K562 (cell line): ENCODE measurements around the gene PPP2R3B. TPM values are rescaled to one million over a fixed set of nuclear protein-coding genes. Genes with fewer than 3 reads are reported as not detected.
A peak's percentile ranks its signal among the peaks of the same experiment; 100 is the strongest.

ENCODE experiments used
- ATAC-seq: fragments of 200-7000 bp; cut with Tn5 transposase; 3 replicates; pipeline ENCODE4 v1.9.1; 2020; ENCODE audit warnings: moderate library complexity
- BruUV-seq: library from RNA; stranded (reverse); fragments of 400-500 nt; replicated peaks from 2 replicates; lab custom pipeline; 2021; lab: Mats Ljungman, UMichigan
- CTCF ChIA-PET: fragments of 300-600 bp; formaldehyde crosslinking; extraction: SDS; loops from one replicate; lab custom pipeline; 2021; ENCODE audit warnings: low intra/inter-chr PET ratio; lab: Yijun Ruan, JAX
- POLR2A ChIA-PET: fragments of 300-600, 350-650 bp; sonication (Branson Sonifier 250); formaldehyde crosslinking; extraction: SDS; loops from one replicate; lab custom pipeline; 2021; ENCODE audit warnings: antibody characterized with exemption, inconsistent platforms; lab: Yijun Ruan, JAX
- DNase-seq, 4 experiments: peaks; one replicate each; pipeline versions ENCODE4 v3.0.0 to v3.0.0-alpha.2; 2011 to 2018; ENCODE audit warnings: low spot score in 3 of 4, mixed read lengths in 3 of 4; ENCODE audit errors: extremely low read depth in 1 of 4
- FAIRE-seq: peaks from 2 replicates; lab custom pipeline; 2011; peaks lifted over from hg19 to GRCh38; lab: Jason Lieb, UNC
- H2AFZ ChIP-seq: 2 replicates; pipeline ENCODE4 v1.6.0; 2011; ENCODE audit warnings: low read depth, low read length, control low read depth, inconsistent platforms
- H3K27ac ChIP-seq: fragments of 200-600 bp; 3 replicates; pipeline ENCODE4 v1.8.0; 2011; ENCODE audit warnings: low read depth, mild to moderate bottlenecking, control low read depth, inconsistent platforms, low read length, moderate library complexity, mixed read lengths; ENCODE audit errors: extremely low read depth
- H3K27me3 ChIP-seq, 2 experiments: fragments of 300-600 bp in 1 of 2; 2 replicates in 1 of 2; 3 replicates in 1 of 2; pipeline versions ENCODE4 v1.6.0 to v1.8.0; 2011; ENCODE audit warnings: inconsistent platforms in 2 of 2, low read length in 2 of 2, mild to moderate bottlenecking in 1 of 2, mixed read lengths in 1 of 2, moderate library complexity in 1 of 2; ENCODE audit not compliant: control insufficient read depth in 2 of 2, insufficient read depth in 2 of 2
- H3K36me3 ChIP-seq: fragments of 300-600 bp; 3 replicates; pipeline ENCODE4 v1.8.0; 2011; ENCODE audit warnings: mild to moderate bottlenecking, low read length, inconsistent platforms; ENCODE audit not compliant: control insufficient read depth, insufficient read depth
- H3K4me1 ChIP-seq, 2 experiments: fragments of 200-600 bp in 1 of 2; replicated peaks in 1 of 2; 2 replicates in 1 of 2; 3 replicates in 1 of 2; pipeline versions ENCODE4 v1.5.1 to v1.8.0; 2011; ENCODE audit warnings: inconsistent platforms in 2 of 2, low read length in 2 of 2, mild to moderate bottlenecking in 1 of 2, mixed read lengths in 1 of 2, moderate library complexity in 1 of 2; ENCODE audit not compliant: control insufficient read depth in 2 of 2, insufficient read depth in 2 of 2
- H3K4me2 ChIP-seq: 2 replicates; pipeline ENCODE4 v1.6.1; 2011; ENCODE audit warnings: low read length, control low read depth, inconsistent platforms, mixed read lengths; ENCODE audit not compliant: insufficient read depth
- H3K4me3 ChIP-seq: fragments of 200-600 bp; sonication (generic), shearing (Covaris generic); 2 replicates; pipeline ENCODE4 v1.5.1; 2016; ENCODE audit warnings: control low read depth, inconsistent platforms
- H3K79me2 ChIP-seq: fragments of 200-600 bp; 3 replicates; pipeline ENCODE4 v1.8.0; 2011; ENCODE audit warnings: low read length, inconsistent platforms; ENCODE audit not compliant: control insufficient read depth, insufficient read depth
- H3K9ac ChIP-seq, 2 experiments: 2 replicates each; pipeline versions ENCODE4 v1.6.0 to v1.6.1; 2011; ENCODE audit warnings: low read depth in 2 of 2, low read length in 2 of 2, control low read depth in 1 of 2, inconsistent platforms in 1 of 2, mild to moderate bottlenecking in 1 of 2, mixed read lengths in 1 of 2; ENCODE audit not compliant: insufficient read depth in 1 of 2
- H3K9me1 ChIP-seq: one replicate; pipeline ENCODE4 v1.6.0; 2011; ENCODE audit warnings: inconsistent platforms, mild to moderate bottlenecking, low read length, moderate library complexity; ENCODE audit not compliant: control insufficient read depth, insufficient read depth
- H3K9me3 ChIP-seq: replicated peaks from 2 replicates; pipeline ENCODE4 v1.5.1; 2011; ENCODE audit warnings: low read depth, low read length, inconsistent platforms; ENCODE audit not compliant: control insufficient read depth, insufficient read depth
- H4K20me1 ChIP-seq: replicated peaks from 2 replicates; pipeline ENCODE4 v1.6.1; 2011; ENCODE audit warnings: low read length, inconsistent platforms, mixed read lengths; ENCODE audit not compliant: control insufficient read depth, insufficient read depth
- ATF7 ChIP-seq: fragments of 450-650 bp; IDR thresholded peaks from 2 replicates; pipeline ENCODE4 v1.7.1; 2014; ENCODE audit warnings: mild to moderate bottlenecking, moderate library complexity
- CTCF ChIP-seq, 3 experiments: IDR thresholded peaks in 2 of 3; conservative IDR thresholded peaks in 1 of 3; 2 replicates each; pipeline ENCODE4 v1.5.1; 2011 to 2012; ENCODE audit warnings: low read length in 3 of 3, mild to moderate bottlenecking in 3 of 3, control low read depth in 2 of 3, improper control_type of control experiment in 1 of 3, inconsistent platforms in 1 of 3, low read depth in 1 of 3, mixed read lengths in 1 of 3, moderate library complexity in 1 of 3; ENCODE audit not compliant: insufficient read depth in 2 of 3
- NFE2 ChIP-seq: IDR thresholded peaks from 2 replicates; pipeline ENCODE4 v1.6.1; 2014; ENCODE audit warnings: antibody characterized with exemption, low read depth
- PRDM10 ChIP-seq: fragments of 450-650 bp; IDR thresholded peaks from 2 replicates; pipeline ENCODE4 v1.6.1; 2018; ENCODE audit not compliant: partially characterized antibody
- PURB ChIP-seq: sonication (generic); formaldehyde crosslinking; IDR thresholded peaks from 2 replicates; pipeline ENCODE4 v1.9.0; 2021; ENCODE audit warnings: low read depth, mild to moderate bottlenecking, missing genetic modification reagents
- RAD21 ChIP-seq, 2 experiments: fragments of 250-450 bp in 1 of 2; fragments of 450-650 bp in 1 of 2; sonication (Bioruptor Pico) in 1 of 2; formaldehyde crosslinking in 1 of 2; IDR thresholded peaks in 1 of 2; conservative IDR thresholded peaks in 1 of 2; 2 replicates each; pipeline versions ENCODE4 v1.4.0 to v1.8.0; 2020 to 2022; ENCODE audit warnings: mild to moderate bottlenecking in 2 of 2, moderate library complexity in 1 of 2
- WGBS: fragments of 100-300 bp; shearing (Covaris generic); methylation state at CpG from one replicate; pipeline ENCODE4 v1.1.6; 2016; ENCODE audit warnings: low coverage, mixed read lengths; ENCODE audit not compliant: insufficient coverage; ENCODE audit errors: missing lambda C conversion rate; 5-methylcytosine and 5-hydroxymethylcytosine counted together
- in situ Hi-C: fragments of 300-500 bp; cut with MboI; formaldehyde crosslinking; loops from 4 replicates; pipeline ENCODE4 v1.15.0; 2018; ENCODE audit warnings: inconsistent platforms, mixed read lengths
- intact Hi-C: fragments of 100-400 bp; cut with micrococcal nuclease; formaldehyde crosslinking; loops from 2 replicates; pipeline ENCODE4 v1.14.2; 2022
- polyA plus RNA-seq, 8 experiments: library from polyadenylated mRNA; depleted of rRNA in 4 of 8; stranded (reverse) in 5 of 8; unstranded in 3 of 8; fragments of >200 nt; fragmentation: Nextera tagmentation in 2 of 8; fragmentation: Illumina TruSeq in 1 of 8; extraction: Ambion mirVana in 2 of 8; extraction: Trizol in 1 of 8; gene quantifications; 2 replicates each; pipeline versions ENCODE4 v1.2.1 to v1.2.3, GENCODE V29; 2011 to 2014; ENCODE audit warnings: inconsistent platforms in 1 of 8, missing spikeins in 1 of 8
- total RNA-seq, 7 experiments: library from RNA; depleted of rRNA in 6 of 7; stranded (reverse); fragments of >200 nt in 6 of 7; fragmentation: Illumina TruSeq in 2 of 7; extraction: Trizol in 2 of 7; gene quantifications; 2 replicates each; pipeline versions ENCODE4 v1.2.1 to v1.2.3, GENCODE V29; 2011 to 2021; ENCODE audit warnings: low replicate concordance in 1 of 7

Gene PPP2R3B
- total and polyA plus RNA-seq, 9 of the 15 experiments (the other 6 are each of a cell fraction or from before 2014, with no cell fraction given): 0.04 to 18.2 (median 8.2) TPM; not detected in 1

- no peak overlapping the region for H3K27ac ChIP-seq
- TF ChIP-seq ATF7: no peak
- H3K9me3 ChIP-seq: no peaks in the 10 kb centered on the region
- peaks cover 9 to 43% of the 10 kb centered on the region in 2 experiments; a peak in 3 of 5 replicates for H3K27me3 ChIP-seq
- POLR2A ChIA-PET: no interaction called here
- no peak overlapping the region for H3K4me2 ChIP-seq
- CTCF ChIA-PET: no interaction called here
- H3K4me3 ChIP-seq: no peak overlapping the region
- no peaks in the 10 kb centered on the region for H3K9me1 ChIP-seq
- intact Hi-C loops: no loop called here
- no peak overlapping the region for H2AFZ ChIP-seq
- ATAC-seq (no peak), DNase-seq (no peak), FAIRE-seq (no peak)
- no peaks in the 10 kb centered on the region for H4K20me1 ChIP-seq
- BruUV-seq: no TSS peak
- H3K79me2 ChIP-seq: no peaks in the 10 kb centered on the region
- in situ Hi-C loops: no loop called here
- H3K4me1 ChIP-seq: peaks cover 0 to 14% of the 10 kb centered on the region in 2 experiments; a peak in 2 of 5 replicates
- 4% methylated on average over 22 of the region's 24 CpGs for WGBS
- no peaks in the 10 kb centered on the region for H3K36me3 ChIP-seq
- no peak overlapping the region for H3K9ac ChIP-seq
These were observed 42.6 kb upstream of the PPP2R3B start for GRCh38 chrX:429266-429825.

- H3K79me2 ChIP-seq: no peaks in the 10 kb centered on the region
- no peaks in the 10 kb centered on the region for H3K36me3 ChIP-seq
- H3K9ac ChIP-seq: peak overlapping the region in 1 of 2 experiments; percentile 64; a peak in 1 of 4 replicates
- WGBS: 10% methylated on average over 29 of the region's 56 CpGs
- no peak overlapping the region for H3K4me3 ChIP-seq
- no peaks in the 10 kb centered on the region for H4K20me1 ChIP-seq
- H2AFZ ChIP-seq: no peak overlapping the region
- intact Hi-C loops (no loop called here), in situ Hi-C loops (no loop called here)
- H3K4me2 ChIP-seq: no peak overlapping the region
- BruUV-seq: no TSS peak
- no peaks in the 10 kb centered on the region for H3K9me3 ChIP-seq
- H3K4me1 ChIP-seq: peaks cover 0 to 14% of the 10 kb centered on the region in 2 experiments; a peak in 2 of 5 replicates
- ChIA-PET POLR2A (no interaction called here), CTCF (no interaction called here)
- H3K27ac ChIP-seq: no peak overlapping the region
- FAIRE-seq (no peak), DNase-seq (peak in 3 of 4 experiments; percentile 19 to 28 (median 24)), ATAC-seq (peak; percentile 70)
- H3K27me3 ChIP-seq: peaks cover 7 to 41% of the 10 kb centered on the region in 2 experiments; a peak in 3 of 5 replicates
- no peaks in the 10 kb centered on the region for H3K9me1 ChIP-seq
- 0 out of 2 replicates have a peak, but pooled peaks have one; percentile 30 for TF ChIP-seq NFE2
- TF ChIP-seq RAD21 (CRISPR knock-in tag; conservative IDR thresholded peaks at IDR 0.05 in 1 of 2, IDR thresholded peaks at IDR 0.05 in 1 of 2): peak in 1 of 2 experiments; percentile 18; a peak in 1 of 4 replicates
- TF ChIP-seq PRDM10: peak; percentile 57
- TF ChIP-seq CTCF (IDR thresholded peaks at IDR 0.05 in 2 of 3, conservative IDR thresholded peaks at IDR 0.05 in 1 of 3; ENCODE audit: insufficient read depth in 2 of 3, low read depth in 1 of 3, low read length in 3 of 3): peak in 2 of 3 experiments; percentile 18 to 27; a peak in 3 of 6 replicates
- TF ChIP-seq PURB (CRISPR knock-in tag): no peak
These were observed 41.4 kb upstream of the PPP2R3B start for GRCh38 chrX:427812-428725.
